ENCODE results near the gene KCNQ1.

The KCNQ1 gene

GRCh38 chr11:2666401-2666741 lies 221.6 kb downstream of the KCNQ1 start:
- H3K9me3 ChIP-seq (ENCODE audit: control extremely low read depth in 1 of 5, control insufficient read depth in 4 of 5, insufficient read depth in 2 of 5, low read depth in 1 of 5, low read length in 4 of 5), result peaks cover 0 to 9% (median 7%) of the 10 kb centered on the region in 5 experiments
- WGBS (ENCODE audit: insufficient coverage), result 100% methylated on average over 6 of the region's 6 CpGs
- ChIA-PET POLR2A (no interaction called here), CTCF (no interaction called here)
- H3K27me3 ChIP-seq (replicated peaks in 2 of 5; ENCODE audit: control insufficient read depth in 4 of 5, insufficient read depth in 5 of 5, low read length in 4 of 5), result no peaks in the 10 kb centered on the region
- DNase-seq, result no peak
- peaks cover 0 to 6% (median 3%) of the 10 kb centered on the region in 4 experiments for H3K4me1 ChIP-seq (ENCODE audit: control extremely low read depth in 1 of 4, control insufficient read depth in 4 of 4, insufficient read depth in 4 of 4, low read length in 3 of 4)
- H3K27ac ChIP-seq (ENCODE audit: insufficient read depth in 1 of 2, low read depth in 1 of 2, low read length in 2 of 2, poor library complexity in 1 of 2, severe bottlenecking in 2 of 2), result no peak overlapping the region
- H3K36me3 ChIP-seq (ENCODE audit: control insufficient read depth in 4 of 4, insufficient read depth in 4 of 4, low read length in 3 of 4), result peaks cover 0 to 16% (median 7%) of the 10 kb centered on the region in 4 experiments
- H3K4me3 ChIP-seq (ENCODE audit: control insufficient read depth in 1 of 7, extremely low read depth in 1 of 7, insufficient read depth in 4 of 7, low read depth in 2 of 7, low read length in 6 of 7), result no peak overlapping the region

GRCh38 chr11:2666828-2667570 lies 222.2 kb downstream of the KCNQ1 start:
- Histone ChIP-seq H3K27me3 (replicated peaks in 2 of 5; ENCODE audit: control insufficient read depth in 4 of 5, insufficient read depth in 5 of 5, low read length in 4 of 5) (no peaks in the 10 kb centered on the region), H3K4me3 (ENCODE audit: control insufficient read depth in 1 of 7, extremely low read depth in 1 of 7, insufficient read depth in 4 of 7, low read depth in 2 of 7, low read length in 6 of 7) (no peak overlapping the region), H3K4me1 (ENCODE audit: control extremely low read depth in 1 of 4, control insufficient read depth in 4 of 4, insufficient read depth in 4 of 4, low read length in 3 of 4) (peaks cover 0 to 6% (median 3%) of the 10 kb centered on the region in 4 experiments), H3K9me3 (ENCODE audit: control extremely low read depth in 1 of 5, control insufficient read depth in 4 of 5, insufficient read depth in 2 of 5, low read depth in 1 of 5, low read length in 4 of 5) (peaks cover 0 to 6% (median under 1%) of the 10 kb centered on the region in 5 experiments), H3K27ac (ENCODE audit: insufficient read depth in 1 of 2, low read depth in 1 of 2, low read length in 2 of 2, poor library complexity in 1 of 2, severe bottlenecking in 2 of 2) (no peak overlapping the region), H3K36me3 (ENCODE audit: control insufficient read depth in 4 of 4, insufficient read depth in 4 of 4, low read length in 3 of 4) (peaks cover 0 to 15% (median 7%) of the 10 kb centered on the region in 4 experiments)
- DNase-seq, result no peak
- ChIA-PET CTCF (no interaction called here), POLR2A (no interaction called here)
- 93% methylated on average over 12 of the region's 15 CpGs for WGBS (ENCODE audit: insufficient coverage)

GRCh38 chr11:2667940-2668339 lies 223.1 kb downstream of the KCNQ1 start:
- Histone ChIP-seq H3K36me3 (ENCODE audit: control insufficient read depth in 4 of 4, insufficient read depth in 4 of 4, low read length in 3 of 4) (peaks cover 0 to 16% (median 7%) of the 10 kb centered on the region in 4 experiments), H3K4me1 (ENCODE audit: control extremely low read depth in 1 of 4, control insufficient read depth in 4 of 4, insufficient read depth in 4 of 4, low read length in 3 of 4) (peaks cover 0 to 6% (median 3%) of the 10 kb centered on the region in 4 experiments), H3K27me3 (replicated peaks in 2 of 5; ENCODE audit: control insufficient read depth in 4 of 5, insufficient read depth in 5 of 5, low read length in 4 of 5) (no peaks in the 10 kb centered on the region), H3K4me3 (ENCODE audit: control insufficient read depth in 1 of 7, extremely low read depth in 1 of 7, insufficient read depth in 4 of 7, low read depth in 2 of 7, low read length in 6 of 7) (no peak overlapping the region), H3K9me3 (ENCODE audit: control extremely low read depth in 1 of 5, control insufficient read depth in 4 of 5, insufficient read depth in 2 of 5, low read depth in 1 of 5, low read length in 4 of 5) (no peaks in the 10 kb centered on the region), H3K27ac (ENCODE audit: insufficient read depth in 1 of 2, low read depth in 1 of 2, low read length in 2 of 2, poor library complexity in 1 of 2, severe bottlenecking in 2 of 2) (no peak overlapping the region)
- CTCF ChIA-PET, result no interaction called here
- WGBS (ENCODE audit: insufficient coverage), result 78% methylated on average over 1 of the region's 2 CpGs
- POLR2A ChIA-PET, result no interaction called here
- DNase-seq, result no peak

- peaks cover 0 to 6% (median 3%) of the 10 kb centered on the region in 4 experiments for H3K4me1 ChIP-seq (ENCODE audit: control extremely low read depth in 1 of 4, control insufficient read depth in 4 of 4, insufficient read depth in 4 of 4, low read length in 3 of 4)
- no peak overlapping the region for H3K27ac ChIP-seq (ENCODE audit: insufficient read depth in 1 of 2, low read depth in 1 of 2, low read length in 2 of 2, poor library complexity in 1 of 2, severe bottlenecking in 2 of 2)
- ChIA-PET CTCF (no interaction called here), POLR2A (no interaction called here)
- no peak for DNase-seq
- H3K27me3 ChIP-seq (replicated peaks in 2 of 5; ENCODE audit: control insufficient read depth in 4 of 5, insufficient read depth in 5 of 5, low read length in 4 of 5), result no peaks in the 10 kb centered on the region
- no peak overlapping the region for H3K4me3 ChIP-seq (ENCODE audit: control insufficient read depth in 1 of 7, extremely low read depth in 1 of 7, insufficient read depth in 4 of 7, low read depth in 2 of 7, low read length in 6 of 7)
- 97% methylated on average over 5 of the region's 5 CpGs for whole genome bisulfite sequencing (ENCODE audit: insufficient coverage)
- H3K36me3 ChIP-seq (ENCODE audit: control insufficient read depth in 4 of 4, insufficient read depth in 4 of 4, low read length in 3 of 4), result peaks cover 0 to 11% (median 3%) of the 10 kb centered on the region in 4 experiments
- no peaks in the 10 kb centered on the region for H3K9me3 ChIP-seq (ENCODE audit: control extremely low read depth in 1 of 5, control insufficient read depth in 4 of 5, insufficient read depth in 2 of 5, low read depth in 1 of 5, low read length in 4 of 5)
These were observed 224.1 kb downstream of the KCNQ1 start for GRCh38 chr11:2668876-2669275.

- no peak for DNase-seq
- peaks cover 0 to 6% (median 3%) of the 10 kb centered on the region in 4 experiments for H3K4me1 ChIP-seq (ENCODE audit: control extremely low read depth in 1 of 4, control insufficient read depth in 4 of 4, insufficient read depth in 4 of 4, low read length in 3 of 4)
- H3K27ac ChIP-seq (ENCODE audit: insufficient read depth in 1 of 2, low read depth in 1 of 2, low read length in 2 of 2, poor library complexity in 1 of 2, severe bottlenecking in 2 of 2), result no peak overlapping the region
- POLR2A ChIA-PET, result no interaction called here
- CTCF ChIA-PET, result interaction anchor here (1.3 kb wide), 2 partner anchors 17 to 25 kb away, joined by 4 to 5 read pairs; no protein-coding TSS in a partner anchor
- no peaks in the 10 kb centered on the region for H3K27me3 ChIP-seq (replicated peaks in 2 of 5; ENCODE audit: control insufficient read depth in 4 of 5, insufficient read depth in 5 of 5, low read length in 4 of 5)
- H3K4me3 ChIP-seq (ENCODE audit: control insufficient read depth in 1 of 7, extremely low read depth in 1 of 7, insufficient read depth in 4 of 7, low read depth in 2 of 7, low read length in 6 of 7), result no peak overlapping the region
- no peaks in the 10 kb centered on the region for H3K9me3 ChIP-seq (ENCODE audit: control extremely low read depth in 1 of 5, control insufficient read depth in 4 of 5, insufficient read depth in 2 of 5, low read depth in 1 of 5, low read length in 4 of 5)
- peaks cover 0 to 6% (median under 1%) of the 10 kb centered on the region in 4 experiments for H3K36me3 ChIP-seq (ENCODE audit: control insufficient read depth in 4 of 4, insufficient read depth in 4 of 4, low read length in 3 of 4)
- 99% methylated on average over 8 of the region's 8 CpGs for WGBS (ENCODE audit: insufficient coverage)
These were observed 225.0 kb downstream of the KCNQ1 start for GRCh38 chr11:2669634-2670469.

GRCh38 chr11:2670541-2671100 lies 225.8 kb downstream of the KCNQ1 start:
- DNase-seq, result no peak
- 67% methylated on average over 1 of the region's 1 CpG for WGBS (ENCODE audit: insufficient coverage)
- ChIA-PET POLR2A (no interaction called here), CTCF (interaction anchor here (1.3 kb wide), 2 partner anchors 16 to 24 kb away, joined by 4 to 5 read pairs; no protein-coding TSS in a partner anchor)
- Histone ChIP-seq H3K36me3 (ENCODE audit: control insufficient read depth in 4 of 4, insufficient read depth in 4 of 4, low read length in 3 of 4) (peaks cover 0 to 6% (median 0%) of the 10 kb centered on the region in 4 experiments), H3K27me3 (replicated peaks in 2 of 5; ENCODE audit: control insufficient read depth in 4 of 5, insufficient read depth in 5 of 5, low read length in 4 of 5) (no peaks in the 10 kb centered on the region), H3K27ac (ENCODE audit: insufficient read depth in 1 of 2, low read depth in 1 of 2, low read length in 2 of 2, poor library complexity in 1 of 2, severe bottlenecking in 2 of 2) (no peak overlapping the region), H3K9me3 (ENCODE audit: control extremely low read depth in 1 of 5, control insufficient read depth in 4 of 5, insufficient read depth in 2 of 5, low read depth in 1 of 5, low read length in 4 of 5) (no peaks in the 10 kb centered on the region), H3K4me3 (ENCODE audit: control insufficient read depth in 1 of 7, extremely low read depth in 1 of 7, insufficient read depth in 4 of 7, low read depth in 2 of 7, low read length in 6 of 7) (no peak overlapping the region), H3K4me1 (ENCODE audit: control extremely low read depth in 1 of 4, control insufficient read depth in 4 of 4, insufficient read depth in 4 of 4, low read length in 3 of 4) (peaks cover 0 to 6% (median 3%) of the 10 kb centered on the region in 4 experiments)

All from common myeloid progenitor, CD34-positive (primary cell).